Mesenchymal stem cell (in vitro differentiated cells and primary cell): ENCODE measurements around the gene PAN3.
"Not testable (repeated sequence)": the region's sequence is repeated elsewhere in the genome, so short reads cannot be mapped to it uniquely, and the experiment has no call there.

Experiments used
- DNase-seq: peaks from one replicate; pipeline ENCODE4 v3.0.0-alpha.2; 2013
- H2AFZ ChIP-seq: one replicate; pipeline ENCODE4 v1.6.1; 2013; ENCODE audit warnings: low read depth, mild to moderate bottlenecking, control low read depth, inconsistent platforms, low read length, moderate library complexity
- H2AK5ac ChIP-seq: 2 replicates; pipeline ENCODE4 v1.6.1; 2013; ENCODE audit warnings: low read length, moderate library complexity, mild to moderate bottlenecking, inconsistent platforms; ENCODE audit not compliant: severe bottlenecking
- H2BK120ac ChIP-seq: one replicate; pipeline ENCODE4 v1.6.1; 2013; ENCODE audit warnings: low read depth, mild to moderate bottlenecking, inconsistent platforms, low read length, moderate library complexity
- H2BK12ac ChIP-seq, 2 experiments: one replicate each; pipeline ENCODE4 v1.6.1; 2013; ENCODE audit warnings: inconsistent platforms in 2 of 2, low read length in 2 of 2, mild to moderate bottlenecking in 2 of 2, moderate library complexity in 2 of 2, control low read depth in 1 of 2
- H2BK15ac ChIP-seq: one replicate; pipeline ENCODE4 v1.6.1; 2013; ENCODE audit warnings: mild to moderate bottlenecking, low read depth, inconsistent platforms; ENCODE audit not compliant: poor library complexity, severe bottlenecking
- H2BK5ac ChIP-seq: 2 replicates; pipeline ENCODE4 v1.6.1; 2013; ENCODE audit warnings: low read depth, mild to moderate bottlenecking, low read length, control low read depth, inconsistent platforms; ENCODE audit not compliant: poor library complexity, severe bottlenecking
- H3K14ac ChIP-seq, 2 experiments: one replicate each; pipeline ENCODE4 v1.6.1; 2013; ENCODE audit warnings: inconsistent platforms in 2 of 2, low read length in 2 of 2, control low read depth in 1 of 2, mild to moderate bottlenecking in 1 of 2, moderate library complexity in 1 of 2
- H3K18ac ChIP-seq, 2 experiments: one replicate each; pipeline ENCODE4 v1.6.1; 2013; ENCODE audit warnings: inconsistent platforms in 2 of 2, low read length in 2 of 2, control low read depth in 1 of 2, low read depth in 1 of 2, mild to moderate bottlenecking in 1 of 2
- H3K23ac ChIP-seq, 2 experiments: one replicate each; pipeline ENCODE4 v1.6.1; 2013; ENCODE audit warnings: inconsistent platforms in 2 of 2, low read length in 2 of 2, mild to moderate bottlenecking in 2 of 2, moderate library complexity in 2 of 2, control low read depth in 1 of 2
- H3K27ac ChIP-seq: 2 replicates; pipeline ENCODE4 v1.5.1; 2013; ENCODE audit warnings: mild to moderate bottlenecking, moderate library complexity, low read length, control low read depth, inconsistent platforms; ENCODE audit not compliant: poor library complexity, severe bottlenecking
- H3K27me3 ChIP-seq, 2 experiments: 2 replicates each; pipeline versions ENCODE4 v1.6.1 to v1.7.0; 2013; ENCODE audit warnings: low read length in 2 of 2, mild to moderate bottlenecking in 2 of 2, moderate library complexity in 2 of 2, control low read depth in 1 of 2, inconsistent platforms in 1 of 2; ENCODE audit not compliant: control insufficient read depth in 1 of 2, insufficient read depth in 1 of 2
- H3K36me3 ChIP-seq, 2 experiments: 2 replicates each; pipeline versions ENCODE4 v1.6.1 to v1.7.0; 2013; ENCODE audit warnings: low read length in 2 of 2, control low read depth in 1 of 2, inconsistent platforms in 1 of 2, low read depth in 1 of 2, mild to moderate bottlenecking in 1 of 2; ENCODE audit not compliant: insufficient read depth in 2 of 2, control insufficient read depth in 1 of 2
- H3K4ac ChIP-seq, 2 experiments: one replicate each; pipeline ENCODE4 v1.6.1; 2013; ENCODE audit warnings: inconsistent platforms in 2 of 2, low read length in 2 of 2, mild to moderate bottlenecking in 2 of 2, moderate library complexity in 2 of 2, control low read depth in 1 of 2, low read depth in 1 of 2
- H3K4me1 ChIP-seq: 2 replicates; pipeline ENCODE4 v1.6.1; 2013; ENCODE audit warnings: low read depth, low read length, control low read depth; ENCODE audit not compliant: control insufficient read depth, insufficient read depth
- H3K4me2 ChIP-seq: 2 replicates; pipeline ENCODE4 v1.6.1; 2013; ENCODE audit warnings: low read length, mild to moderate bottlenecking, inconsistent platforms; ENCODE audit not compliant: poor library complexity, severe bottlenecking
- H3K4me3 ChIP-seq, 2 experiments: 2 replicates each; pipeline versions ENCODE4 v1.5.1 to v1.7.0; 2013; ENCODE audit warnings: low read length in 2 of 2, mild to moderate bottlenecking in 2 of 2, control low read depth in 1 of 2, low read depth in 1 of 2; ENCODE audit not compliant: insufficient read depth in 1 of 2
- H3K79me1 ChIP-seq: replicated peaks from 2 replicates; pipeline ENCODE4 v1.6.1; 2013; ENCODE audit warnings: mild to moderate bottlenecking, control low read depth, low read length, inconsistent platforms; ENCODE audit not compliant: poor library complexity, severe bottlenecking
- H3K9ac ChIP-seq: 2 replicates; pipeline ENCODE4 v1.7.0; 2013; ENCODE audit warnings: mild to moderate bottlenecking, low read length, moderate library complexity
- H3K9me3 ChIP-seq: 2 replicates; pipeline ENCODE4 v1.7.0; 2013; ENCODE audit warnings: mild to moderate bottlenecking, low read length; ENCODE audit not compliant: control insufficient read depth
- H4K8ac ChIP-seq: one replicate; pipeline ENCODE4 v1.6.1; 2013; ENCODE audit warnings: inconsistent platforms, mild to moderate bottlenecking, low read length, moderate library complexity
- H4K91ac ChIP-seq: one replicate; pipeline ENCODE4 v1.6.1; 2013; ENCODE audit warnings: mild to moderate bottlenecking, low read length, inconsistent platforms
- WGBS: methylation state at CpG from one replicate; pipeline ENCODE4 v1.1.7; 2013; ENCODE audit warnings: mixed read lengths; 5-methylcytosine and 5-hydroxymethylcytosine counted together

The PAN3 gene

DNA sequence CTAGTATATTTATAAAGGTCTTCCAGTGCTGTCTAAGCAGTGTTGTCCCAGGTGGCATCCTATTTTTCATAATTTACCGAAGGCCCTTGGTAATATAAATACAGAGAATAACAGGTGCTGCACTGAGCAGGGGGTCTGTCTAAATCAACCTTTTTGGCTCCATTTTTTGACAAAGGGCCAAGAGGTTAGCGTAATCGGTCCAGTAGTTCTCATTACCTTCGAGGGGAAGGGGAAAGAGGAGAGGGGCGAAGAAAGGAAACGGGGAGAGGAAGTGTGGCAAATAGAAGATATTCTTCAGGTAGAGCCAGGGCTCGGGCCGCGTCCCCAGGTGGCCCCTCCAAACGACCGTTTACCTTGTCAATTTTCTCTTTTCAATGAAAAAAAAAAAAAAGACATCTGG is 749 bp upstream of the PAN3 start:
- Histone ChIP-seq H3K9me3 (no peaks in the 10 kb centered on the region), H3K27ac (peak overlapping the region; percentile 53), H3K23ac (no peak overlapping the region), H2AFZ (no peak overlapping the region), H3K36me3 (no peaks in the 10 kb centered on the region), H2AK5ac (peak overlapping the region; percentile 42), H3K4ac (peak overlapping the region; percentile 75), H4K8ac (no peak overlapping the region), H3K9ac (peak overlapping the region; percentile 99), H3K14ac (peak overlapping the region in 1 of 2 experiments; percentile 74), H3K4me1 (peaks cover 6% of the 10 kb centered on the region), H3K4me2 (peak overlapping the region; percentile 69), H3K18ac (peak overlapping the region in 1 of 2 experiments; percentile 99), H2BK15ac (no peak overlapping the region), H3K4me3 (peak overlapping the region; percentile 91 to 94), H2BK5ac (peak overlapping the region; percentile 97), H2BK12ac (peak overlapping the region; percentile 21 to 89), H4K91ac (no peak overlapping the region), H3K27me3 (no peaks in the 10 kb centered on the region), H3K79me1 (peaks cover 3% of the 10 kb centered on the region), H2BK120ac (no peak overlapping the region)
- DNase-seq: no peak
- 8% methylated on average over 3 of the region's 11 CpGs for WGBS

- Histone ChIP-seq H2BK15ac (peak overlapping the region; percentile 99), H3K27me3 (no peaks in the 10 kb centered on the region), H2BK5ac (peak overlapping the region; percentile 97), H3K4me3 (peak overlapping the region; percentile 91 to 94), H2BK120ac (peak overlapping the region; percentile 93), H2AK5ac (no peak overlapping the region), H3K4me1 (peaks cover 8% of the 10 kb centered on the region), H3K23ac (peak overlapping the region; percentile 60 to 97), H3K79me1 (peaks cover 3% of the 10 kb centered on the region), H2AFZ (peak overlapping the region; percentile 82), H2BK12ac (peak overlapping the region in 1 of 2 experiments; percentile 71), H3K9me3 (no peaks in the 10 kb centered on the region), H3K27ac (peak overlapping the region; percentile 91), H3K9ac (peak overlapping the region; percentile 99), H3K18ac (peak overlapping the region; percentile 92 to 99), H3K4me2 (peak overlapping the region; percentile 47), H3K4ac (peak overlapping the region; percentile 89 to 97), H4K8ac (peak overlapping the region; percentile 91), H3K36me3 (no peaks in the 10 kb centered on the region), H3K14ac (peak overlapping the region; percentile 47 to 68), H4K91ac (peak overlapping the region; percentile 96)
- under 1% methylated on average over 34 of the region's 60 CpGs for WGBS
- peak; percentile 97 for DNase-seq
Measured at GRCh38 chr13:28138756-28139470, 568 bp downstream of the PAN3 start.

DNA sequence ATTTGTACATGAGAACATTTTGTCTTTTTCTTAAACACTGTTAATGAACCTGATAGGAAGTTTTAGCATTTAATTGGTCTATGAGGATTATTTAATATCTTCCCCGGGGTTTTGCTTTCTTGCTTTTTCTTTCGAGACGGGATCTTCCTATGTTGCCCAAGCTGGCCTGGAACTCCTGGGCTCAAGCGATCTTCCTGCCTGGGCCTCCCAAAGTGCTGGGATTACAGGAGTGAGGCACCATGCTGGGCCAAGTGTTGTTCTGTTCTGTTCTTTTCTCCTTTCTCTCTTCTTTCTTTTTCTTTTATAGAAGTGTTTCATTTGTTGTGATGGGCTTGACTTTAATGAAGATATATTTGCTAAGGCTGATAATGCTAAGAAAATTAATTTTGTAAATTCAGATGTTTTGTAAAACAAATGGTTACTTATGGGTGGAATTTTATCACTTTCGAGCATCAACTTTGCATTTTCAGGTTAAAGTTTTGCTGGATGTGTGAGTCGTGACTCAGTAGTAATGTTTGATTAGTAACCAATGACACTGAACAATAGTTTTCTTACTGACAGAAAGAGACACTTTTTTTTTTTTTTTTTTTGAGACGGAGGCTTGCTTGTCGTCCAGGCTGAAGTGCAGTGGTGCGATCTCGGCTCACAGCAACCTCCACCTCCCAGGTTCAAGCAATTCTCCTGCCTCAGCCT is 2.2 kb downstream of the PAN3 start:
- Histone ChIP-seq H3K23ac (no peak overlapping the region), H3K4ac (no peak overlapping the region), H2BK5ac (no peak overlapping the region), H3K9ac (peak overlapping the region; percentile 99), H2BK12ac (no peak overlapping the region), H3K4me3 (peak overlapping the region in 1 of 2 experiments; percentile 94), H2AK5ac (no peak overlapping the region), H3K79me1 (no peaks in the 10 kb centered on the region), H3K9me3 (no peaks in the 10 kb centered on the region), H3K4me2 (peak overlapping the region; percentile 61), H4K8ac (no peak overlapping the region), H2BK120ac (no peak overlapping the region), H3K36me3 (no peaks in the 10 kb centered on the region), H4K91ac (no peak overlapping the region), H3K27me3 (no peaks in the 10 kb centered on the region), H3K18ac (no peak overlapping the region), H3K4me1 (peaks cover 8% of the 10 kb centered on the region), H2AFZ (no peak overlapping the region), H2BK15ac (no peak overlapping the region), H3K27ac (peak overlapping the region; percentile 70), H3K14ac (no peak overlapping the region)
- DNase-seq: peak; percentile 78
- WGBS: 40% methylated on average over 9 of the region's 10 CpGs

DNA sequence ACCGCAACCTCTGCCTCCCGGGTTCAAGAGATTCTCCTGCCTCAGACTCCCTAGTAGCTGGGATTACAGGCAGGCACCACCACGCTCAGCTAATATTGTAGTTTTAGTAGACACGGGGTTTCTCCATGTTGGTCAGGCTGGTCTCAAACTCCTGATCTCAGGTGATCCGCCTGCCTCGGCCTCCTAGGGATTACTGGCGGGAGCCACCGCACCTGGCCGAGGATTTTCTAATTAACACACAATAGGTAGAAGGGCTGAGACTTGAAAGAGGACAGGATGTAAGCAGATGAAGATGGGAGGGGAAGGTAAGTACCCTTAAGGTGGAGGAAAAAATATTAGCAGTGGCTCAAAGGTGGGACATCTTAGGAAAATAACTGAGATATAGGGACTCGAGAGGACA is 3.2 kb downstream of the PAN3 start:
- H3K79me1 ChIP-seq, H3K4me3 ChIP-seq, H2AFZ ChIP-seq, H3K23ac ChIP-seq, H3K27me3 ChIP-seq, H2BK120ac ChIP-seq, H3K14ac ChIP-seq, DNase-seq, H3K4ac ChIP-seq, H3K9me3 ChIP-seq, H3K27ac ChIP-seq, H2BK15ac ChIP-seq, H3K4me1 ChIP-seq, H2AK5ac ChIP-seq, H4K91ac ChIP-seq, H2BK5ac ChIP-seq, H4K8ac ChIP-seq, H3K18ac ChIP-seq, H2BK12ac ChIP-seq, H3K36me3 ChIP-seq, H3K4me2 ChIP-seq: not testable (repeated sequence)
- 67% methylated on average over 10 of the region's 10 CpGs for WGBS
- peak overlapping the region; percentile 0 for H3K9ac ChIP-seq
